ENCODE results near the gene TRIP10. TPM values are rescaled to one million over a fixed set of nuclear protein-coding genes. Genes with fewer than 3 reads are reported as not detected.

Gene TRIP10
- total and polyA plus RNA-seq, 2 of the 13 experiments (the other 11 are each of a cell fraction or from before 2014, with no cell fraction given) = 32.5 to 33.2 TPM

DNA sequence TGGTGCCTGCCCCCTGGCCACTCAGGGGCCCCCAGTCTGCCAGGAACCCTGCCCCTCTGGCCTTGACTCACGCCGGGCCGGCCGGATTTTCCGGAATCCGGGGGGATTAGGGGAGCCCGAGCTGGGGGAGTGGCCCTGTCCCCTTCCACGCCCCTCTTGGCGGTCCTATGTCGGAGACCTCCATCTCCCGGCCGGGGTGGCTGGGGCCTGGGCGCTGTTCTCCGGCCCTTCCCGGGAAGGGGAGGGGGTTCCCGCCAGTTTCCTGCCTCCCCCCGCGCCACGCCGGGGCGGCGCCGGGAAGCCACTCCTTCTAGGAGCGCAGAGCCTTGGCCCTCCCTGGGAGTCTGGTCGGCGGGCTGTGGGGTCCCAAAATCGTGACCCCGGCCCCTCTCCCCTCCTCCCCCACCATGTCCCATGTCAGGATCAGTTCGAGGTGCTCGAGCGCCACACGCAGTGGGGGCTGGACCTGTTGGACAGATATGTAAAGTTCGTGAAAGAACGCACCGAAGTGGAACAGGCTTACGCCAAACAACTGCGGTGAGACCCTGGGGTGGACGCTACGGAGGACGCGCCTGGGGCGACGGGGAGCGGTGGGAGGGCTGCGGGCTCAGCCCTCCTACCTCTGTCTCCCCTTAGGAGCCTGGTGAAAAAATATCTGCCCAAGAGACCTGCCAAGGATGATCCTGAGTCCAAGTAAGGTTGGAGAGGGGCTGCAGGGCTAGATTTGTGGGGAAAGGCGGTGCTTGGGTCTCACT, 1.3 kb downstream of the TRIP10 start (continued):
- no peak for TF ChIP-seq PAF1 (CRISPR knock-in tag; IDR thresholded peaks at IDR 0.05)
- no peak for TF ChIP-seq HNRNPH1 (optimal IDR thresholded peaks at IDR 0.05; ENCODE audit: low read depth, low read length)
- no peak for TF ChIP-seq ZBTB7A (CRISPR knock-in tag; IDR thresholded peaks at IDR 0.05)
- TF ChIP-seq, protein P1, sequence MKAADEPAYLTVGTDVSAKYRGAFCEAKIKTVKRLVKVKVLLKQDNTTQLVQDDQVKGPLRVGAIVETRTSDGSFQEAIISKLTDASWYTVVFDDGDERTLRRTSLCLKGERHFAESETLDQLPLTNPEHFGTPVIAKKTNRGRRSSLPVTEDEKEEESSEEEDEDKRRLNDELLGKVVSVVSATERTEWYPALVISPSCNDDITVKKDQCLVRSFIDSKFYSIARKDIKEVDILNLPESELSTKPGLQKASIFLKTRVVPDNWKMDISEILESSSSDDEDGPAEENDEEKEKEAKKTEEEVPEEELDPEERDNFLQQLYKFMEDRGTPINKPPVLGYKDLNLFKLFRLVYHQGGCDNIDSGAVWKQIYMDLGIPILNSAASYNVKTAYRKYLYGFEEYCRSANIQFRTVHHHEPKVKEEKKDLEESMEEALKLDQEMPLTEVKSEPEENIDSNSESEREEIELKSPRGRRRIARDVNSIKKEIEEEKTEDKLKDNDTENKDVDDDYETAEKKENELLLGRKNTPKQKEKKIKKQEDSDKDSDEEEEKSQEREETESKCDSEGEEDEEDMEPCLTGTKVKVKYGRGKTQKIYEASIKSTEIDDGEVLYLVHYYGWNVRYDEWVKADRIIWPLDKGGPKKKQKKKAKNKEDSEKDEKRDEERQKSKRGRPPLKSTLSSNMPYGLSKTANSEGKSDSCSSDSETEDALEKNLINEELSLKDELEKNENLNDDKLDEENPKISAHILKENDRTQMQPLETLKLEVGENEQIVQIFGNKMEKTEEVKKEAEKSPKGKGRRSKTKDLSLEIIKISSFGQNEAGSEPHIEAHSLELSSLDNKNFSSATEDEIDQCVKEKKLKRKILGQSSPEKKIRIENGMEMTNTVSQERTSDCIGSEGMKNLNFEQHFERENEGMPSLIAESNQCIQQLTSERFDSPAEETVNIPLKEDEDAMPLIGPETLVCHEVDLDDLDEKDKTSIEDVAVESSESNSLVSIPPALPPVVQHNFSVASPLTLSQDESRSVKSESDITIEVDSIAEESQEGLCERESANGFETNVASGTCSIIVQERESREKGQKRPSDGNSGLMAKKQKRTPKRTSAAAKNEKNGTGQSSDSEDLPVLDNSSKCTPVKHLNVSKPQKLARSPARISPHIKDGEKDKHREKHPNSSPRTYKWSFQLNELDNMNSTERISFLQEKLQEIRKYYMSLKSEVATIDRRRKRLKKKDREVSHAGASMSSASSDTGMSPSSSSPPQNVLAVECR (CRISPR knock-in tag; IDR thresholded peaks at IDR 0.05; ENCODE audit: borderline replicate concordance) = no peak; the same call in 1 of the 2 replicates
- TF ChIP-seq ZNF20 (CRISPR knock-in tag; IDR thresholded peaks at IDR 0.05) = no peak
- peak; percentile 46; the same call in 1 of the 2 replicates for TF ChIP-seq TFDP1 (CRISPR knock-in tag; IDR thresholded peaks at IDR 0.05; ENCODE audit: borderline replicate concordance)
- no peak for TF ChIP-seq MXI1 (IDR thresholded peaks at IDR 0.05; ENCODE audit: borderline replicate concordance, low read depth, low read length)
- TF ChIP-seq ZNF296 (CRISPR knock-in tag; conservative IDR thresholded peaks at IDR 0.05) = no peak
- no peak for TF ChIP-seq FIP1L1 (IDR thresholded peaks at IDR 0.05; ENCODE audit: borderline replicate concordance, insufficient read depth, low read depth, low read length)
- TF ChIP-seq ZNF292 (CRISPR knock-in tag; IDR thresholded peaks at IDR 0.05; ENCODE audit: borderline replicate concordance, low read depth) = no peak
- no peak; the same call in 1 of the 2 replicates for TF ChIP-seq RXRA (CRISPR knock-in tag; IDR thresholded peaks at IDR 0.05)
- TF ChIP-seq, protein P2, sequence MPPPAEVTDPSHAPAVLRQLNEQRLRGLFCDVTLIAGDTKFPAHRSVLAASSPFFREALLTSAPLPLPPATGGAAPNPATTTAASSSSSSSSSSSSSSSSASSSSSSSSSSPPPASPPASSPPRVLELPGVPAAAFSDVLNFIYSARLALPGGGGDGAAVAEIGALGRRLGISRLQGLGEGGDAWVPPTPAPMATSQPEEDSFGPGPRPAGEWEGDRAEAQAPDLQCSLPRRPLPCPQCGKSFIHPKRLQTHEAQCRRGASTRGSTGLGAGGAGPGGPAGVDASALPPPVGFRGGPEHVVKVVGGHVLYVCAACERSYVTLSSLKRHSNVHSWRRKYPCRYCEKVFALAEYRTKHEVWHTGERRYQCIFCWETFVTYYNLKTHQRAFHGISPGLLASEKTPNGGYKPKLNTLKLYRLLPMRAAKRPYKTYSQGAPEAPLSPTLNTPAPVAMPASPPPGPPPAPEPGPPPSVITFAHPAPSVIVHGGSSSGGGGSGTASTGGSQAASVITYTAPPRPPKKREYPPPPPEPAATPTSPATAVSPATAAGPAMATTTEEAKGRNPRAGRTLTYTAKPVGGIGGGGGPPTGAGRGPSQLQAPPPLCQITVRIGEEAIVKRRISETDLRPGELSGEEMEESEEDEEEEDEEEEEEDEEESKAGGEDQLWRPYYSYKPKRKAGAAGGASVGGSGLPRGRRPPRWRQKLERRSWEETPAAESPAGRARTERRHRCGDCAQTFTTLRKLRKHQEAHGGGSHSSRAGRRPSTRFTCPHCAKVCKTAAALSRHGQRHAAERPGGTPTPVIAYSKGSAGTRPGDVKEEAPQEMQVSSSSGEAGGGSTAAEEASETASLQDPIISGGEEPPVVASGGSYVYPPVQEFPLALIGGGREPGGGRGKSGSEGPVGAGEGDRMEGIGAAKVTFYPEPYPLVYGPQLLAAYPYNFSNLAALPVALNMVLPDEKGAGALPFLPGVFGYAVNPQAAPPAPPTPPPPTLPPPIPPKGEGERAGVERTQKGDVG (CRISPR knock-in tag; IDR thresholded peaks at IDR 0.05; ENCODE audit: borderline replicate concordance) = no peak
- no peak for TF ChIP-seq NFATC3 (CRISPR knock-in tag; IDR thresholded peaks at IDR 0.05)
- peak; percentile 38; the same call in 1 of the 2 replicates for TF ChIP-seq ZNF574 (CRISPR knock-in tag; IDR thresholded peaks at IDR 0.05)
- TF ChIP-seq FOSL2 (CRISPR knock-in tag; IDR thresholded peaks at IDR 0.05) = 0 out of 2 replicates have a peak, but pooled peaks have one; percentile 19
- no peak for TF ChIP-seq DPF2 (CRISPR knock-in tag; IDR thresholded peaks at IDR 0.05; ENCODE audit: borderline replicate concordance, low read depth)
- no peak for TF ChIP-seq ESRRA (CRISPR knock-in tag; IDR thresholded peaks at IDR 0.05; ENCODE audit: low read depth)

Measured in HepG2 (cell line).